ENCODE results near the gene ARHGAP31. TPM values are rescaled to one million over a fixed set of nuclear protein-coding genes. Genes with fewer than 3 reads are reported as not detected.

ARHGAP31 gene
- total and polyA plus RNA-seq, 2 of the 8 experiments (the other 6 are each of a cell fraction or from before 2014, with no cell fraction given), result 1.1 to 7.6 TPM

- Histone ChIP-seq H2BK5ac (ENCODE audit: low read depth, low read length) (no peak overlapping the region), H3K36me3 (ENCODE audit: control insufficient read depth in 2 of 4, insufficient read depth in 4 of 4, low read length in 3 of 4) (0 out of 8 replicates have a peak, but pooled peaks cover 0 to 4% (median 0%) of the 10 kb centered on the region in 4 experiments), H2BK120ac (replicated peaks; ENCODE audit: low read depth, low read length) (no peak overlapping the region), H3K4me3 (ENCODE audit: extremely low read depth in 1 of 4, insufficient read depth in 2 of 4, low read depth in 3 of 4, low read length in 4 of 4) (no peak overlapping the region), H3K4me1 (replicated peaks in 1 of 4; ENCODE audit: control insufficient read depth in 3 of 4, insufficient read depth in 4 of 4, low read length in 3 of 4) (no peaks in the 10 kb centered on the region), H3K27ac (ENCODE audit: low read depth, low read length) (no peak overlapping the region), H3K27me3 (replicated peaks in 1 of 4; ENCODE audit: control insufficient read depth in 3 of 4, extremely low read depth in 1 of 4, insufficient read depth in 3 of 4, low read length in 3 of 4) (no peaks in the 10 kb centered on the region; a peak in 1 of 7 replicates), H2AK5ac (ENCODE audit: low read depth, low read length) (no peak overlapping the region), H2BK15ac (ENCODE audit: low read length) (no peak overlapping the region), H4K91ac (replicated peaks; ENCODE audit: insufficient read length, low read length) (no peak overlapping the region), H3K9me3 (ENCODE audit: insufficient read depth in 2 of 2, low read depth in 1 of 2, low read length in 1 of 2) (no peaks in the 10 kb centered on the region; a peak in 1 of 4 replicates), H3K4me2 (ENCODE audit: insufficient read depth in 1 of 2, low read depth in 2 of 2, low read length in 2 of 2) (no peak overlapping the region), H3K79me1 (ENCODE audit: low read depth, low read length) (no peaks in the 10 kb centered on the region), H4K8ac (ENCODE audit: extremely low read depth, insufficient read depth, low read length) (no peak overlapping the region), H2AFZ (ENCODE audit: low read length) (no peak overlapping the region), H2BK12ac (ENCODE audit: low read depth, low read length) (no peak overlapping the region), H3K79me2 (ENCODE audit: control insufficient read depth in 1 of 2, insufficient read depth in 2 of 2, low read length in 2 of 2) (no peaks in the 10 kb centered on the region), H3K23ac (ENCODE audit: insufficient read length) (no peak overlapping the region), H3K56ac (replicated peaks; ENCODE audit: insufficient read length, low read depth, low read length) (no peak overlapping the region), H3K14ac (ENCODE audit: insufficient read length) (no peak overlapping the region), H3K9ac (replicated peaks in 1 of 4; ENCODE audit: extremely low read depth in 1 of 4, low read depth in 3 of 4, low read length in 3 of 4) (no peak overlapping the region), H2BK20ac (ENCODE audit: low read length) (no peak overlapping the region), H4K5ac (ENCODE audit: insufficient read length, low read depth, low read length) (no peak overlapping the region), H4K20me1 (replicated peaks in 1 of 2; ENCODE audit: control insufficient read depth in 1 of 2, insufficient read depth in 2 of 2, low read length in 2 of 2) (no peaks in the 10 kb centered on the region), H3K4ac (replicated peaks; ENCODE audit: insufficient read length, low read depth, low read length) (no peak overlapping the region), H3K18ac (ENCODE audit: extremely low read depth, low read length) (no peak overlapping the region), H3K23me2 (ENCODE audit: low read depth, low read length) (no peaks in the 10 kb centered on the region; the same call in 1 of the 2 replicates)
- DNase-seq (ENCODE audit: low read depth in 1 of 2, low spot score in 2 of 2) (no peak), FAIRE-seq (no peak)
- WGBS, 2 experiments (ENCODE audit: extremely low coverage in 1 of 2, insufficient coverage in 1 of 2, insufficient read length in 1 of 2, insufficient replicate concordance in 2 of 2, low coverage in 1 of 2, low lambda C conversion rate in 2 of 2, missing lambda C conversion rate in 1 of 2), result 97% methylated on average over 5 of the region's 5 CpGs; no CpG with 5 or more reads in 1 of the 2 experiments
- CTCF ChIA-PET (ENCODE audit: partially characterized antibody), result interaction anchor here (0.6 to 4.7 kb wide), 5 partner anchors 9 to 115 kb away, joined by 3 to 11 read pairs (median 3); no protein-coding TSS in a partner anchor
- POLR2A ChIA-PET (ENCODE audit: partially characterized antibody), result interaction anchor here (0.9 kb wide), 1 partner anchor 11 kb away, joined by 4 read pairs; no protein-coding TSS in a partner anchor
- no peak for TF ChIP-seq HDAC2 (IDR thresholded peaks at IDR 0.05; ENCODE audit: borderline replicate concordance in 1 of 2, low read depth in 2 of 2, low read length in 2 of 2)
- no peak for TF ChIP-seq CREB1 (IDR thresholded peaks at IDR 0.05)
- no peak for TF ChIP-seq NANOG (IDR thresholded peaks at IDR 0.05; ENCODE audit: insufficient read depth, low read depth, low read length, poor library complexity, severe bottlenecking)
- TF ChIP-seq CBX8 (IDR thresholded peaks at IDR 0.05; ENCODE audit: borderline replicate concordance, low read depth, low read length), result no peak
- TF ChIP-seq ASH2L (IDR thresholded peaks at IDR 0.05; ENCODE audit: low read length), result no peak
- no peak for TF ChIP-seq MAFK (IDR thresholded peaks at IDR 0.05; ENCODE audit: low read depth, low read length)
- TF ChIP-seq CHD2 (IDR thresholded peaks at IDR 0.05; ENCODE audit: low read length), result no peak
- no peak for TF ChIP-seq NRF1 (IDR thresholded peaks at IDR 0.05; ENCODE audit: low read depth, low read length)
- TF ChIP-seq SP1 (IDR thresholded peaks at IDR 0.05; ENCODE audit: low read depth, low read length), result no peak
- TF ChIP-seq RXRA (IDR thresholded peaks at IDR 0.05; ENCODE audit: insufficient read depth, low read depth, low read length), result no peak
- no peak for TF ChIP-seq BACH1 (IDR thresholded peaks at IDR 0.05; ENCODE audit: low read length)
- TF ChIP-seq JUND (IDR thresholded peaks at IDR 0.05; ENCODE audit: low read length), result no peak
- TF ChIP-seq USF2 (IDR thresholded peaks at IDR 0.05; ENCODE audit: low read length), result no peak
- TF ChIP-seq POLR2A (IDR thresholded peaks at IDR 0.05; ENCODE audit: control extremely low read depth in 1 of 2, low read depth in 2 of 2, low read length in 2 of 2), result no peak
Observed at GRCh38 chr3:119340446-119340845, 46.3 kb downstream of the ARHGAP31 start.

All from H1 (cell line).